ENCODE measurements around the gene DRICH1.
"Not testable (repeated sequence)": the region's sequence is repeated elsewhere in the genome, so short reads cannot be mapped to it uniquely, and the experiment has no call there.

DRICH1 gene

DNA sequence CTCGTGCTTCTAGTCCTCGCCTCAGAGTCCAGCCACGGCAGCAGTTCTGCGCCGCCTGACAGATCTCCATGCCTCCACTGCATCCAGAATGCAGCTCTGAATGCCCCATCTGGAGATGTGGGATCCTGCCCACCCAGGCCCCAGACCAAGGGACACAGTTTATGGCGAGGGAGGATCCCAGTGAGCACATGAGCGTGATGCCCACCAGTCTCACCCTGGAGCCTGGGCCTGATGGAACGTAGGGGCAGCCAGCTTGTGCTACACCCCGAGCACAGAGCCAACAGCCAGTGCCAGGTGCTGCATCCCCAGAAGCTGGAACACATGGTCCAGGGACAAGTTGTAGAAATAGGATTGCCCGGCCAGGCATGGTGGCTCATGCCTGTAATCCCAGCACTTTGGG is 62.4 kb downstream of the DRICH1 start:
- no peak for DNase-seq (ENCODE audit: low read depth in 2 of 3, low spot score in 1 of 3)

DNA sequence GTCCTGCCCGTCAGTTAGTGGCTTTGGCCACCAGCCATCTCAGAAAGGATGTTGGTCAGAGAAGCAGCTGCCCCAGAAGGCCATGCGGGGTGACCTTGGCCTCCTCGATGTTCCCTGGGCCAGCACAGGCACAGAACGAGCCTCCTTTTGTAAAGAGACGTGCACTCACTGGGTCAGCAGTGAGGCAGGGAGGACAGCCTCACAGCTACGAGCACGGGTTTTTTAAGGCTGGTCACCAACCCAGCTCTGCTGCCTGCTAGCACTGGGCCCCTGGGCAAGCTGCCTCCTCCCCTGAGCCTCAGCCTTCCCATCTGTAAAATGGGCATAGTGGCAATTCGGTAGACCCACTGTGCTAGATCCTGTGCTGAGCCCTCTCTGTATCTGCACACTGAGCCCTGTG is 62.8 kb downstream of the DRICH1 start:
- DNase-seq (ENCODE audit: low read depth in 2 of 3, low spot score in 1 of 3): no peak

DNA sequence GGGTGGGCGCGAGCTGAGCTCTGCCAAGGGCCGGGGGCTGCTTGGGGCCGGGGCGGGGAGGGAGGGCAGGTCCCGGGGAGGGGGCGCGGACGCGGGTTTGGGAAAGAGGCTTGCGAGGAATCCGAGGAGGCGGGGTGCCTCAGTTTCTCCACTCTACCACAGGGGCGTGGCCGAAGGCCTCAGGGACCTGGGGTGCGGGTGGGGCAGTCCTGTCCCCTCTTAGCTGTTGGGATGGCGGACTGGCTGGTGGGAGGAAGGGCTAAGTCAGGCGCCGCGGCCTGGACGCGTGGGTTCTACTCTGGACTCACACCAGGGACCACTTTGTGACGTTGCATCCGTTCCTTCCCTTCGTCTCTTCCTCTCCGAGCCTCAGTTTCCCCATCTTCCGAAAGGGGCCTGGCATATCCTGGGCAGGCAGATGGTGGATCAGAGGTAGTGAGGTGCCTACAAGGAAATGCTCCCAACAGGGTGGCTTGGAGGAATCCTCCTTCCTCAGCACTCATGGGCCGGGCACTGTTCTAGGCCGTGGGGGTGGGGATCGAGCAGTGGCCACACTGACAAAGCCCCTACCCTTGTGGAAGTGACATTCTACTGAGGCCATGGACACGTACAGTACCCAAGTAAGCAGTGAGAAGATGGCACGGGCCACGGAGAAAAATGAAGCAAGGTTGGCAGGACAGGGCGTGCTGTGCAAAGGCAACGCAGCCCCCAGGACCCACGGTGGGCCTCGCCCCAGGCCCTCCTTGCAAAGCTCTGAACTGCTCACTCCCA is 65.2 kb downstream of the DRICH1 start:
- DNase-seq (ENCODE audit: low read depth in 2 of 3, low spot score in 1 of 3): no peak

DNA sequence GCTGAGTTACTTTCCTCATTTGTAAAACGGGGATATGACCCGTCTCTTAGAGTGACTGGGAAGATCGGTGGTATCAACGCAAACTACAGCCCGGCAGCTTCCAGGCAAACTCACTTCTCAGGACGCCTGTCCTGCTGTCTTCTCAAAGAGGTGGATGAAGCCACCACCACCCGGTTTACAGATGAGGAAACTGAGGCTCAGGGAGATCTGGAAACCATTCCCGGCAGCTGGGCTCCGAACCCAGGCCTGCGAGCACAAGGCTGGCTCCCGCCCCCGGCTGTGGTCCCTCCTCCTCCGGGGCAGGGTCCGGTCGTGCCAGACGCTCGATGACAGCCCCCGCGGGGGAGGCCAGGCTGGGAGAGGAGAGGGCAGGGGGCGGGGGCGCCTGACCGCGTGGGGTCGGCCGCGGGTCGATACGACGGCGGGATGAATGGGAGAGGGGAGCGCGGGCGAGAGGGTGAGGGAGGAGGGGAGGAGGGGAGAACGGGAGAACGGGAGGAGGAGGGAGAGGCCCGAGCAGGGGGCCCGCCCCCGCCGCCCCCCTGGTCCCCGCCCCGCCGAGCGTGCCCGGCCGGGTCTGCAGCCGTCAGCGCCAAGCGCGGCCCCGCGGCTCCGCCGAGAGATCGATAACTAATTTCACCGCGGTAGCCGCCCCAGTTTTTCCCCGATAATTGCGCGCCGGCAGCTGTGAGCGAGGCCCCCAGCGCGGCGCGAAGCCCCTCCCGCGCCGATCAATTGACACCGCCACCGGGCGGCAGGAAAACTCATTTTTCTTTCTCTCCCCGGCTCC is 66.0 kb downstream of the DRICH1 start:
- DNase-seq (ENCODE audit: low read depth in 2 of 3, low spot score in 1 of 3): no peak

DNA sequence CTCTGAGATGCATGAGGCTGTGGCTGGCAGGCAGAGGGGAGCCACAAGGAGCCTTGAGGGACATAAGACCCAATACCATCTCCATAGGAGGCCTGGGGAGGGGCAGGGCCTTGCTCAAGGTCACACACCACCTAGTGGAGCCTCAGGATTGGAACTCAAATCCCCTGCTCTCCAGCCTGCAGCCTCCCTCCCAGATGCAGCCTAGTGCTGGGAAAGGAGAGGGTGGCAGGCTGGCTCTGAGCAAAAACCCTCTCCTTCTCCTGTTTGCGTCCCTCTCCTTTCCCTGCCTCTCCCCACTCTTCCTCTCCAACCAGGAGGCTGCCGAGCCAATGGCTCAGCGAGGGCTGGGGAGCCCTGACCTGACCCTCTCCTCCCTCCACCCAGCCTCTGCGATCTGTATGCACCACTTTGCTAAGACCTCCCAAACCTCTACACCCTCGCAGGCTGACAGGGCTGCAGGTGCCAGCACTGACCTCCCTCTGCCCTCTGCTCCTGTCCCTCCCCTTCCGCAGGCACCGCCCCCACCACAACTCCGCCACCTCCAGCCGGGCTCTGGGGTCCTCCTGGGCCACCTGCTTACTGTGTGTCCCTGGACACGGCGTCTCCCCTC is 66.7 kb downstream of the DRICH1 start:
- DNase-seq (ENCODE audit: low read depth in 2 of 3, low spot score in 1 of 3): no peak

DNA sequence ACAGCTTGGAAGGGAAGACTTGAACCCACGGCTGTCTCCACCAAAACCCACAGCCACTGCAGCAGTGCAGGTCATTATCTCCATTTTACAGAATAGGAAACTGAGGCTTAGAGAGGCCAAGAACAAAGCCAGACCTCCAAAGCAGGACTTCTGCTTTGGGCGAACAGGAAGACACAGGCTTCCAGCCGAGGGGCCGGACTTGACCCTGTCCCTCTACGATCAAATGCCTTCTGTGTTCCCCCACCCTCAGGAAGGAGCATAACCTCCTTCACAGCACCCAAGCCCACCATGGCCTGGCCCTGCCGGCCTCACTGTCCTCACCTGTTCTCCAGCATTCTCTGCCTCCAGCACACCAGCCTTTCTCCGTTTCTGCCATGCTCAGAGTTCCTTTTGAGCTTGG is 67.8 kb downstream of the DRICH1 start:
- no peak for DNase-seq (ENCODE audit: low read depth in 2 of 3, low spot score in 1 of 3)

DNA sequence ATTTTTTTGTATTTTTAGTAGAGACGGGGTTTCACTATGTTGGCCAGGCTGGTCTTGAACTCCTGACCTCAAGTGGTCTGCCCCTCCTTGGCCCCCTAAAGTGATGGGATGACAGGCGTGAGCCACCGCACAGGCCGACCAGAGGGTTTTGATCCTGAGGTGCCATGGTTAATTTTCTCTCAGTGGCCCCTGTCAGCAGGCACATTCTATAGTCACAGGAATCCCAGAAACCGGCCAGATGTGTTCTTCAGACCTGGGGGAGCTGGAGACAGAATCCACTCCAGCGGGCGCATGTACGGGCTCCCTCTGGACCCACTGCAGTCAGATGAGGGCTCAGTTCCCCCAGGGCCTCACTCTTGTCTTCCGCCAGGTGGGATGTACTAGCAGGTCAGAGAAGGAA is 69.0 kb downstream of the DRICH1 start:
- DNase-seq (ENCODE audit: low read depth in 2 of 3, low spot score in 1 of 3): no peak

DNA sequence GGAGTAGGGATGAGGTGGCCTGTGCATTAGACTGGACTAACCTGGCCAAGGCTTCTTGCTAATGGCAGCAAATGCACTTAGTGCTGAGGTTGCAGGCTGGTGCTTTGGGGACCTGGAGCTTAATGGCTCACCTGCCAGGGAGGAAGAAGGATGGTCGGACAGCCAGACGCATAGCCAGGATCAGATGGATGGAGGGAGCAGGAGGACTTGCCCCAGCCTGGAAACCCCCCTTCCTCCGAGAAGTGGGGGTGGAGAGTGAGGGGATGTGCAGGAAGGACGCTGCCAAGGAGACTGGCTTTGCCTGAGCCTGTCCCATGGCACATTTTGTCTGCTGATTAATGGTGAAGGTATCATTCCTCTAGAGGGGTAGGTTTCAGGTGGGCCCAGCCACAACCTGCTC is 69.9 kb downstream of the DRICH1 start:
- no peak for DNase-seq (ENCODE audit: low read depth in 2 of 3, low spot score in 1 of 3)

DNA sequence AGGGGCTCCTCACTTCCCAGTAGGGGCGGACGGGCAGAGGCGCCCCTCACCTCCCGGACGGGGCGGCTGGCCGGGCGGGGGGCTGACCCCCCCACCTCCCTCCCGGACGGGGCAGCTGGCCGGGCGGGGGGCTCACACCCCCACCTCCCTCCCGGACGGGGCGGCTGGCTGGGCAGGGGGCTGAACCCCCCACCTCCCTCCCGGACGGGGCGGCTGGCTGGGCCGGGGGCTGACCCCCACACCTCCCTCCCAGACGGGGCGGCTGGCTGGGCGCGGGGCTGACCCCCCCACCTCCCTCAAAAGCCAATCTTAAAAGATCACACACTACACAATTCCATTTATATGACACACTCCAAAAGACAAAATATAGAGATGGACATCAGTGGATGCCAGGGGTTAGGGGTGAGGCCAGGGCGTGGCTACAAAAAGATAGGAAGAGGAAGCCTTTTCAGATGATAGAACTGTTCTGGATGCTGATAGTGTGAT is 71.1 kb downstream of the DRICH1 start:
- DNase-seq (ENCODE audit: low read depth in 2 of 3, low spot score in 1 of 3): not testable (repeated sequence)

DNA sequence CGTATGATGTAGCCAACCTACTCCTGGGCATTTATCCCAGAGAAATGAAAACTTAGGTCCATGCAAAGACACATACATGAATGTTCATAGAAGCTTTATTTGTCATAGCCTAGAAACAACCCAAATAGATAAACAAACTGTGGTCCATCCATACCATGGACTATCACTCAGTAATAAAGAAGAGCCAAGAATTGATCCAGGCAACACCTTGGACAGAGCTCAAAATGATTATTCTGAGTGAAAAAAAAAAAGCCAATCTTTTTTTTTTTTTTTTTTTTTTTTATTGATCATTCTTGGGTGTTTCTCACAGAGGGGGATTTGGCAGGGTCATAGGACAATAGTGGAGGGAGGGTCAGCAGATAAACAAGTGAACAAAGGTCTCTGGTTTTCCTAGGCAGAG is 71.9 kb downstream of the DRICH1 start:
- not testable (repeated sequence) for DNase-seq (ENCODE audit: low read depth in 2 of 3, low spot score in 1 of 3)
